H9 (cell line): Measurements from ENCODE around the gene RANBP6. TPM values are rescaled to one million over a fixed set of nuclear protein-coding genes. Genes with fewer than 3 reads are reported as not detected.
A peak's percentile ranks its signal among the peaks of the same experiment; 100 is the strongest.
"Not testable (repeated sequence)": the region's sequence is repeated elsewhere in the genome, so short reads cannot be mapped to it uniquely, and the experiment has no call there.

ENCODE experiments used
- DNase-seq: peaks from one replicate; pipeline ENCODE4 v3.0.0-alpha.2; 2017
- H2AFZ ChIP-seq: one replicate; pipeline ENCODE4 v1.6.1; 2013; ENCODE audit warnings: mild to moderate bottlenecking, low read length, control low read depth, moderate library complexity
- H2AK5ac ChIP-seq: 2 replicates; pipeline ENCODE4 v1.6.1; 2013; ENCODE audit warnings: low read length, control low read depth, mixed read lengths; ENCODE audit not compliant: insufficient read length
- H2BK120ac ChIP-seq: one replicate; pipeline ENCODE4 v1.6.1; 2013; ENCODE audit warnings: low read depth, mild to moderate bottlenecking, low read length, control low read depth, inconsistent platforms; ENCODE audit not compliant: poor library complexity, severe bottlenecking
- H2BK12ac ChIP-seq: 2 replicates; pipeline ENCODE4 v1.6.1; 2013; ENCODE audit warnings: low read length, control low read depth, mixed read lengths, low read depth; ENCODE audit not compliant: insufficient read length
- H2BK15ac ChIP-seq: 2 replicates; pipeline ENCODE4 v1.6.1; 2013; ENCODE audit warnings: low read depth, low read length, control low read depth
- H2BK20ac ChIP-seq: one replicate; pipeline ENCODE4 v1.6.1; 2013; ENCODE audit warnings: low read depth, mild to moderate bottlenecking, low read length, control low read depth, inconsistent platforms; ENCODE audit not compliant: poor library complexity, severe bottlenecking
- H2BK5ac ChIP-seq: 2 replicates; pipeline ENCODE4 v1.6.1; 2013; ENCODE audit warnings: low read length, control low read depth, mixed read lengths; ENCODE audit not compliant: insufficient read length
- H3K14ac ChIP-seq: 2 replicates; pipeline ENCODE4 v1.6.1; 2013; ENCODE audit warnings: low read length, control low read depth; ENCODE audit not compliant: insufficient read depth
- H3K18ac ChIP-seq: 2 replicates; pipeline ENCODE4 v1.6.1; 2013; ENCODE audit warnings: low read depth, mild to moderate bottlenecking, mixed read lengths, low read length, control low read depth; ENCODE audit not compliant: insufficient read length
- H3K23ac ChIP-seq: 2 replicates; pipeline ENCODE4 v1.6.1; 2013; ENCODE audit warnings: low read length, control low read depth, mixed read lengths, low read depth; ENCODE audit not compliant: insufficient read length
- H3K23me2 ChIP-seq: 2 replicates; pipeline ENCODE4 v1.6.1; 2013; ENCODE audit warnings: low read depth, mild to moderate bottlenecking, mixed read lengths, low read length, control low read depth; ENCODE audit not compliant: insufficient read length, poor library complexity, severe bottlenecking
- H3K27ac ChIP-seq: 2 replicates; pipeline ENCODE4 v1.5.1; 2013; ENCODE audit warnings: low read length, control low read depth, mixed read lengths, low read depth; ENCODE audit not compliant: insufficient read length
- H3K27me3 ChIP-seq: 2 replicates; pipeline ENCODE4 v1.6.1; 2013; ENCODE audit warnings: low read length, control low read depth, inconsistent platforms; ENCODE audit not compliant: insufficient read depth
- H3K4ac ChIP-seq: 2 replicates; pipeline ENCODE4 v1.6.1; 2013; ENCODE audit warnings: low read depth, mild to moderate bottlenecking, control low read depth, inconsistent platforms, low read length, moderate library complexity
- H3K4me1 ChIP-seq: 2 replicates; pipeline ENCODE4 v1.6.1; 2013; ENCODE audit warnings: low read length, control low read depth, inconsistent platforms; ENCODE audit not compliant: insufficient read depth
- H3K4me2 ChIP-seq: 2 replicates; pipeline ENCODE4 v1.6.1; 2013; ENCODE audit warnings: low read length, control low read depth, mixed read lengths; ENCODE audit not compliant: insufficient read length, insufficient read depth
- H3K56ac ChIP-seq: 2 replicates; pipeline ENCODE4 v1.6.1; 2013; ENCODE audit warnings: low read depth, mild to moderate bottlenecking, mixed read lengths, low read length, control low read depth; ENCODE audit not compliant: insufficient read length
- H3K79me1 ChIP-seq: 2 replicates; pipeline ENCODE4 v1.6.1; 2013; ENCODE audit warnings: low read depth, mild to moderate bottlenecking, moderate library complexity, low read length, control low read depth, inconsistent platforms; ENCODE audit not compliant: insufficient read depth, poor library complexity, severe bottlenecking
- H3K79me2 ChIP-seq: 2 replicates; pipeline ENCODE4 v1.6.1; 2013; ENCODE audit warnings: low read length, control low read depth, inconsistent platforms; ENCODE audit not compliant: insufficient read depth
- H3K9ac ChIP-seq: 2 replicates; pipeline ENCODE4 v1.6.1; 2013; ENCODE audit warnings: low read length, control low read depth, mixed read lengths; ENCODE audit not compliant: insufficient read length; ENCODE audit errors: extremely low read depth
- H3K9me3 ChIP-seq: one replicate; pipeline ENCODE4 v1.6.1; 2013; ENCODE audit warnings: low read depth, low read length, inconsistent platforms; ENCODE audit not compliant: control insufficient read depth
- H3T11ph ChIP-seq: one replicate; pipeline ENCODE4 v1.6.1; 2013; ENCODE audit warnings: mild to moderate bottlenecking, low read length, control low read depth, inconsistent platforms
- H4K20me1 ChIP-seq: one replicate; pipeline ENCODE4 v1.6.1; 2013; ENCODE audit not compliant: control insufficient read depth, insufficient read length, insufficient read depth
- H4K5ac ChIP-seq: 2 replicates; pipeline ENCODE4 v1.6.1; 2013; ENCODE audit warnings: low read depth, mild to moderate bottlenecking, mixed read lengths, low read length, control low read depth; ENCODE audit not compliant: insufficient read length
- H4K8ac ChIP-seq: replicated peaks from 2 replicates; pipeline ENCODE4 v1.6.1; 2013; ENCODE audit warnings: low read length, control low read depth, mixed read lengths, low read depth; ENCODE audit not compliant: insufficient read length
- H4K91ac ChIP-seq: 2 replicates; pipeline ENCODE4 v1.6.1; 2013; ENCODE audit warnings: low read depth, mild to moderate bottlenecking, moderate library complexity, mixed read lengths, low read length, control low read depth; ENCODE audit not compliant: insufficient read length
- H3K27ac Mint-ChIP-seq, 3 experiments: 2 replicates in 2 of 3; 3 replicates in 1 of 3; pipeline ENCODE4 v1.8.0; 2020 to 2021; ENCODE audit warnings: mixed read lengths in 3 of 3, mild to moderate bottlenecking in 1 of 3, moderate library complexity in 1 of 3
- H3K27me3 Mint-ChIP-seq: 2 replicates; pipeline ENCODE4 v1.8.0; 2021; ENCODE audit warnings: low read depth, mild to moderate bottlenecking, moderate library complexity, mixed read lengths
- H3K36me3 Mint-ChIP-seq, 3 experiments: 2 replicates in 2 of 3; 3 replicates in 1 of 3; pipeline ENCODE4 v1.8.0; 2020 to 2021; ENCODE audit warnings: low read depth in 3 of 3, mixed read lengths in 3 of 3; ENCODE audit not compliant: insufficient read depth in 1 of 3
- H3K4me1 Mint-ChIP-seq, 2 experiments: 2 replicates each; pipeline ENCODE4 v1.8.0; 2020; ENCODE audit warnings: mixed read lengths in 2 of 2
- H3K4me3 Mint-ChIP-seq, 2 experiments: 2 replicates in 1 of 2; 3 replicates in 1 of 2; pipeline ENCODE4 v1.8.0; 2020 to 2021; ENCODE audit warnings: mild to moderate bottlenecking in 2 of 2, mixed read lengths in 2 of 2, moderate library complexity in 1 of 2
- H3K9me3 Mint-ChIP-seq, 2 experiments: 2 replicates in 1 of 2; 3 replicates in 1 of 2; pipeline ENCODE4 v1.8.0; 2020; ENCODE audit warnings: mild to moderate bottlenecking in 2 of 2, mixed read lengths in 2 of 2, moderate library complexity in 1 of 2
- WGBS: extraction: QIAGEN DNeasy Blood & Tissue Kit; methylation state at CpG from one replicate; pipeline ENCODE4 v1.1.7; 2013; ENCODE audit warnings: missing lambda C conversion rate, low lambda C conversion rate, mixed read lengths; ENCODE audit not compliant: insufficient read length; ENCODE audit errors: extremely low coverage; 5-methylcytosine and 5-hydroxymethylcytosine counted together
- long read RNA-seq: library from polyadenylated mRNA; unstranded; transcript quantifications from one replicate; pipeline ENCODE4 v2.0.0, GENCODE V29; 2020
- total RNA-seq: library from RNA; stranded (reverse); gene quantifications from 2 replicates; pipeline ENCODE4 v1.2.1, GENCODE V29; 2021
- TF ChIP-seq, protein P1 (sequence below): fragments of 200-600 bp; sonication (generic); conservative IDR thresholded peaks from 3 replicates; pipeline ENCODE4 v1.8.0; 2021; ENCODE audit warnings: antibody characterized with exemption, mild to moderate bottlenecking

The RANBP6 gene
- total RNA-seq = 19.0 and 19.1 TPM in 2 replicates
- long read RNA-seq, full-length matches to known transcripts = 110 of 110 reads
- long read RNA-seq, partial matches to known transcripts = 0 of 110 reads
- long read RNA-seq, other reads (novel, unspliced or antisense) = 0 of 110 reads

DNA sequence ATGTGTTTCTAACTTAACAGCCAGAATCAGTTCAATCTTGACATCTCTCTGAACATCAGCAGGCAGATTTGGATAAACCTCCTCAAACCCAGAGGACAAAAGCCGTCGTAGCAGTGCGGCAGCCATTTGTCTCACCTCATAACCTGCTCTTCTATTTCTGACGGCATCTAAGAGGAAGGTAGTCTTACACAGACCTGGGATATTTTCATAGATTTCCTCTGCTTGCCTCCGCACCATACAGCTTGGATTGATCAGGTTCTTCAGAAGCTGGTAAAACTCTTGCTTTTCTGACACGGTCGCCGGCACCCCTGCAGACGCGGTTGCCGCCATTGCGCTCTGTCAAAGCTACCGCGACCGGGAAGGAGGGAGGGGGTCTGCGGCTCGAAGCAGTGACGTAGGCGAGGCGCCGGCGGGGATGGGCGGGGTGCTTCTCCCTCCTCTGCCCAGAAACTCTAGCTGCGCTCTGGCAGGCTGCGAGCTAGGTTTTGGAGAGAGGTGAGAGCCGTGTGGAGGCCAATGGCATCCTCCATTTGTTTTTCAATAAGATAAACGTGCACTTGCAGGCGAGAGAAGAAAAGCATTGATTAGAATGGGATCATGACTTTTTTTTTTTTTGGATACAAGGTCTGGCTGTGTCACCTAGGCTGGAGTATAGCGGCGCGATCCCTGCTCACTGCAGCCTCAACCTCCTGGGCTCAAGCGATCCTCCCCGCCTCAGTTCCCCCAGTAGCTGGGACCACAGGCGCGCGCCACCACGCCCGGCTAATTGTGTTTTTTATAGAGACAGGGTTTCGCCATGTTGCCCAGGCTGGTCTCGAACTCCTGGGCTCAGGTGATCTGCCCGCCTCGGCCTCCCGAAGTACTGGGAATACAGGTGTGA is at the start of gene RANBP6:
TSS of gene RANBP6 (minus strand) at position 347 of the 880 bp plus-strand sequence. CDS start at position 330, 17 bp downstream.
- no peak within 1 kb of the TSS for H3K56ac ChIP-seq
- H3K4ac ChIP-seq = no peak within 1 kb of the TSS
- TF ChIP-seq, protein P1, sequence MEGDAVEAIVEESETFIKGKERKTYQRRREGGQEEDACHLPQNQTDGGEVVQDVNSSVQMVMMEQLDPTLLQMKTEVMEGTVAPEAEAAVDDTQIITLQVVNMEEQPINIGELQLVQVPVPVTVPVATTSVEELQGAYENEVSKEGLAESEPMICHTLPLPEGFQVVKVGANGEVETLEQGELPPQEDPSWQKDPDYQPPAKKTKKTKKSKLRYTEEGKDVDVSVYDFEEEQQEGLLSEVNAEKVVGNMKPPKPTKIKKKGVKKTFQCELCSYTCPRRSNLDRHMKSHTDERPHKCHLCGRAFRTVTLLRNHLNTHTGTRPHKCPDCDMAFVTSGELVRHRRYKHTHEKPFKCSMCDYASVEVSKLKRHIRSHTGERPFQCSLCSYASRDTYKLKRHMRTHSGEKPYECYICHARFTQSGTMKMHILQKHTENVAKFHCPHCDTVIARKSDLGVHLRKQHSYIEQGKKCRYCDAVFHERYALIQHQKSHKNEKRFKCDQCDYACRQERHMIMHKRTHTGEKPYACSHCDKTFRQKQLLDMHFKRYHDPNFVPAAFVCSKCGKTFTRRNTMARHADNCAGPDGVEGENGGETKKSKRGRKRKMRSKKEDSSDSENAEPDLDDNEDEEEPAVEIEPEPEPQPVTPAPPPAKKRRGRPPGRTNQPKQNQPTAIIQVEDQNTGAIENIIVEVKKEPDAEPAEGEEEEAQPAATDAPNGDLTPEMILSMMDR = no peak
- H2BK15ac ChIP-seq = no peak within 1 kb of the TSS
- Mint-ChIP-seq H3K4me3 (peak within 1 kb of the TSS; percentile 95 to 98), H3K4me1 (peaks cover 18 to 21% of the 10 kb centered on the region in 2 experiments), H3K27me3 (no peaks in the 10 kb centered on the region), H3K36me3 (peaks cover 30 to 37% (median 34%) of the 10 kb centered on the region in 3 experiments), H3K27ac (peak within 1 kb of the TSS; percentile 98 to 100 (median 99)), H3K9me3 (peaks cover 0 to 5% of the 10 kb centered on the region in 2 experiments; a peak in 3 of 5 replicates)
- peak within 1 kb of the TSS; percentile 85 for H4K8ac ChIP-seq
- WGBS = no CpG with 5 or more reads among the region's 43 CpGs
- H2BK120ac ChIP-seq = no peak within 1 kb of the TSS
- H3K79me1 ChIP-seq = peaks cover 5% of the 10 kb centered on the region
- H4K5ac ChIP-seq = no peak within 1 kb of the TSS
- H3K27me3 ChIP-seq = no peaks in the 10 kb centered on the region
- H3K27ac ChIP-seq = no peak within 1 kb of the TSS
- peak within 1 kb of the TSS; percentile 67 for H3T11ph ChIP-seq
- H2BK20ac ChIP-seq = no peak within 1 kb of the TSS
- H3K14ac ChIP-seq = peak within 1 kb of the TSS; percentile 66; the same call in 1 of the 2 replicates
- no peaks in the 10 kb centered on the region; the same call in 1 of the 2 replicates for H3K4me1 ChIP-seq
- H2AFZ ChIP-seq = no peak within 1 kb of the TSS
- no peaks in the 10 kb centered on the region for H3K9me3 ChIP-seq
- no peak within 1 kb of the TSS for H2BK5ac ChIP-seq
- H3K9ac ChIP-seq = peak within 1 kb of the TSS; percentile 93
- H4K20me1 ChIP-seq = no peaks in the 10 kb centered on the region
- H3K4me2 ChIP-seq = peak within 1 kb of the TSS; percentile 93
- H3K23me2 ChIP-seq = peaks cover 3% of the 10 kb centered on the region
- H2AK5ac ChIP-seq = no peak within 1 kb of the TSS
- no peak within 1 kb of the TSS for H3K23ac ChIP-seq
- peak within 1 kb of the TSS; percentile 80 for H3K18ac ChIP-seq
- peak; percentile 92 for DNase-seq
- no peak within 1 kb of the TSS for H2BK12ac ChIP-seq
- H4K91ac ChIP-seq = no peak within 1 kb of the TSS
- H3K79me2 ChIP-seq = peaks cover 23% of the 10 kb centered on the region

DNA sequence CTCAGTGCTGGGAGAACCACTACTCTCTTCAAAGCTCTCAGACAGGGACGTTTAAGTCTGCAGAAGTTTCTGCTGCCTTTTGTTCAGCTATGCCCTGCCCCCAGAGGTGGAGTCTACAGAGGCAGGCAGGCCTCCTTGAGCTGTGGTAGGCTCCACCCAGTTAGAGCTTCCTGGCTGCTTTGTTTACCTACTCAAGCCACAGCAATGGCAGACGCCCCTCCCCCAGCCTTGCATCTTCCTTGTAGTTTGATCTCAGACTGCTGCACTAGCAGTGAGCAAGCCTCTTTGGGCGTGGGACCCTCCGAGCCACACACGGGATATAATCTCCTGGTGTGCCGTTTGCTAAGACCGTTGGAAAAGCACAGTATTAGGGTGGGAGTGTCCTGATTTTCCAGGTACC is 47.7 kb upstream of the RANBP6 start:
- not testable (repeated sequence) for H3T11ph ChIP-seq, H3K4me1 ChIP-seq, H2BK20ac ChIP-seq, H3K79me2 ChIP-seq, H2BK12ac ChIP-seq, H3K79me1 ChIP-seq, H3K23ac ChIP-seq, H4K20me1 ChIP-seq, H3K27ac ChIP-seq, H4K91ac ChIP-seq, H4K5ac ChIP-seq, H3K9me3 ChIP-seq, H3K27ac Mint-ChIP-seq, H2AK5ac ChIP-seq, DNase-seq, H3K9ac ChIP-seq, H3K56ac ChIP-seq, H3K27me3 Mint-ChIP-seq, H2BK15ac ChIP-seq, H3K4me2 ChIP-seq, H3K14ac ChIP-seq, H3K23me2 ChIP-seq, H3K4ac ChIP-seq, H2BK120ac ChIP-seq, H2AFZ ChIP-seq, H3K4me1 Mint-ChIP-seq, H3K27me3 ChIP-seq, H3K18ac ChIP-seq, H2BK5ac ChIP-seq, H4K8ac ChIP-seq, H3K4me3 Mint-ChIP-seq
- peaks cover 30 to 32% of the 10 kb centered on the region in 2 experiments for H3K9me3 Mint-ChIP-seq
- H3K36me3 Mint-ChIP-seq = peaks cover 4 to 26% (median 6%) of the 10 kb centered on the region in 3 experiments
- WGBS = no CpG with 5 or more reads among the region's 7 CpGs
